DMS53 (cell line): ENCODE results near the gene PDE6D.

Experiments used
- DNase-seq: peaks from one replicate; lab custom pipeline; 2025; lab: John Stamatoyannopoulos, UW

PDE6D gene

DNA sequence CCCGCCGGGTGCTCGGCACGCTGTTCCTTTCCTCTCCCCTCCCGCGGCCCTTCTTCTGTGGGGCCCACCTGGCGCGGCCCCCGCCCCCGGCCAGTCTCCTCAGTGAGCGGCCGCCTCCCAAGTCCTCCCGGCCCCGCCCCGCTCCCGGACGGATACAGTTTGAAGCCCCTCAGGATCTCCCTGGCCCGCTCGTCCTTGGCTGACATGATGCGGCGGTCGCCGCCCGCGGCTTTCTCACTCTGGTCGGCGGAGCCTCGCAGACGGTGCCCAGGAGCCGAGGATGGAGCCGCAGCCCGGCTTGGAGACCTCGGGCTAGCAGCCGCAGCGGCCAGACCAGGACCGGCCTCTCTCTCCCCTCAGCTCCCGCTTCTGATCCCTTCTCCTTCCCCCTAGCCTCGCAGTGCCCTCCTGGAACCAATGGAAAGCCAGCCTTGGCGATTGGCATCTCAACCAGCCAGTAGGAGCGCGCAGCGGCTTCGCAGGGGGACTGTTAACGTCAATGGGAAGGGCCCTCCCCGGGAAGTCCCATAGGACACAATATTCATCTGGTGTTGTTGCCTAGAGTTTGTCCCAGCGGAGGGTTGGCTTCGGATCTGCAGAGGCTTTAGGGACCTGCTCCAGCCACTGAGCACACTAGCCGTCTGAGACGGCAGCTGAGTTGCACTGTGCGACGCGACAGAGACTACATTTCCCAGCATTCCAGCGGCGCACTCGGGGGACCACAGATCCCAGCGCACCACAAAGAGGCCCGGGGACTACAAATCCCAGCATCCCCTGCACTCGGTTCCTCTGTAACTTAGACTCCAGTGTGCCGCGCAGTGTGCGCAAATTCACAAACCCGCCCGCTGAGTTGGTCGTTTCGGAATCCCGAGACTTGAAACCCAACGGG is at the start of gene PDE6D:
TSS of gene PDE6D (minus strand) at position 374 of the 889 bp plus-strand sequence. CDS start at position 206, 168 bp downstream.
- peak; percentile 97 for DNase-seq

DNA sequence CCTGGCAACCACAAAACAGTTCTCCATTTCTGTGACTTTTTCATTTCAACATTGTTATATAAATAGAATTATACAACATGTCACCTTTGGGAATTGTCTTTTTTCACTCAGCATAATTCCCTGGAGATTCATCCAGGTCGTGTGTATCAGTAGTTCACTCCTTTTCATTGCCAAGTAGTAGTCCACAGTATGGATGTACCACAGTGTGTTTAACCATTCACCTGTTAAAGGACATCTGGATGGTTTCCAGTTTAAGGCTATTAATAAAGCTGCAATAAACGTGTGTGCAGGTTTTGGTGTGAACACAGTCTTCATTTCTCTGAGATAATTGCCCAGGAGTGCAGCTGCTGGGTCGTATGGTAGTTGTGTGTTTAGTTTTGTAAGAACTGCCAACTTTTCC is 40.8 kb upstream of the PDE6D start:
- no peak for DNase-seq

DNA sequence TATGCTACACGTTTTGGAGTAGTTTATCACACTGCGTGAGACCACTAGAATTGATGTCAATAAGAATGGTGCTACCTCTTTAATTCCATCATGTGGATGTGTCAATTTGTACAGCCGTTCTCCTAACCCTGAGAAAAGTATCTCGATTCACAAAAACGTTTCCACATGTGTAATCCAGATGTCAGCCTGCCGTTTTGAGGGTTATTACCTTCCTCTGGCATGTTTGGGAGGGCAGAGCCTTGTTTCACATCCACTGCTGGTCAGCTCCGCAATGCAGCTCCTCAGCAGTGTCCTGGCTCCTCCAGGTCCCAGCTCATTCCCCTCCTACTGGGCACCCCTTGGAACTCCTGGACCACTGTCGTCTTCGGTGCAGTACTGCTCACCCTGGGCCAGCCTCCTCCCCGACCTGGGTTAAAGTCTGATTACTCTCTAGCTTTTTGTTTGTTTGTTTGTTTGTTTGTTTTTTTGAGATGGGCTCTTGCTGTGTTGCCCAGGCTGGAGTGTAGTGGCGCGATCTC is 39.8 kb upstream of the PDE6D start:
- no peak for DNase-seq

DNA sequence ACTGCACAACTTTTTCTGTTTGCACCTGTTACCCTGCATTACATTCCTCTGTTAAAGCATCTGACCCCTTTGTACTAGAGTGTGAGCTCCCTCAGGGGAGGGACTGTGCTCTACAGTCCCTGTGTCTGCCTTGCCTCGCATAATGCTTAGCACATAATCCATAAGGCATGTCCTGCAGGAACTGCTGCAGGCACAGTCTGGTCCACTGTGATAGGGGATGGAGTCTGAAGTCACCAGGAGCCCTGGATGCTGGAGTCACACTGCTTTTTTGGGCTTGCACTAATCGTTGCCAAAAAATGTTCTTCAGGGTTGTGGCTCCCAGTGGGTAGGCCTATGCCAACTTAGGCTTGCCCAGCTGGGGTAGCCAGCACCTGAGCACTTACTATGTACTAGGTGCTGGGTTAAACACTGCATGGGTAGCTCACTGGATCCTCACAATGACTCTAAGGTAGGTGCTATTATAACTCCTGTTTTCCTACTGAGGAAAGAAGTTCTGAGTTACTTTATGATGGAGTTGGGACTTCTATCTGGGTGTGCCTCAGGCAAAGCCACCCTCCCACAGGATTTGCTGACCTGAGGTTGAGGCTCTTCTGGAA is 38.5 kb upstream of the PDE6D start:
- DNase-seq: no peak

DNA sequence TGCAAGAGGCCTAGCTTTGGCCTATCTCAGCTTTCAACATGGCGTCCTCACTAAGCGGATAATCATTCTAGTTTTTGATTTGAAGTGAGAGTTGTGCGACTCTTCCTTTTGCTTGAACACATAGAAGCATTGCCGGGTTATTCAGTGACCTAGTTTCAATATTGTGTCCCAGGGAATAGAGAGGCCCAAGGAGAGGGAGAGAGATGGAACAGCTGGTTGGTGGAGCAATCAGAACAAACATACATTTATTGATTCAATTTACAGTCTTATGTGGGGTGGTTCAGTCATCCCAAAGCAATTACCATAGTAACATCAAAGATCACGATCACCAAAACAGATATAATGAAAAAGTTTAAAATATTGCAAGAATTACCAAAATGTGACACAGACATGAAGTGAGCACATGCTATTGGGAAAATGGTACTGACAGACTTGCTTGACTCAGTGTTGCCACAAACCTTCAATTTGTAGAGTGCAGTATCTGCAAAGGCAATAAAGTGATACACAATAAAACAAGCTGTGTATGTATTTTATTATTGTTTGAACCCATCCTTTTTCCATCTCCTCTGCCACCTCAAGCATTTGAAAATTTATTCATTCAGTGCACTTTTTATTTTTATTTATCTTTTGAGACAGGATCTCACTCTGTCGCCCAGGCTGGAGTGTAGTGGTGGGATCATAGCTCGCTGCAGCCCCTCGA is 35.4 kb upstream of the PDE6D start:
- no peak for DNase-seq

DNA sequence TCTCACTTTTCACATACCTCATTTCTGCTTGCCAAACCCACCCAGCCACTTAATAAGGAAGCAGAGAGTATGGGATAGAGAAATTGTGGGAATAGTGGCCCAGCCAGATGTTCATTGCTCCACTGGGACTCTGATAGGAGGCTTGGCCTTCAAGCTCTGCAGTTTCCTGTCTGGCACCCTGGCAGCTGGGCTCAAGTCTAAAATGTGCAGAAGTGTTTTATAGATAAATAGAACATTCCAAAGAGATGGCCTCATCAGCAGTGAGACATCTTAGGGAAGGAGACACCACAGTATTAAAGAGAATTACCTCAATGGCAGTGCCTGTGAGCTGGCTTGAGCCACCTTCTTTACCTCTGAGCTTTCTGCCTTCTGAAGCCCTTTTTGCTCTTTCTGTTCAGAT is 29.8 kb upstream of the PDE6D start:
- DNase-seq: no peak

DNA sequence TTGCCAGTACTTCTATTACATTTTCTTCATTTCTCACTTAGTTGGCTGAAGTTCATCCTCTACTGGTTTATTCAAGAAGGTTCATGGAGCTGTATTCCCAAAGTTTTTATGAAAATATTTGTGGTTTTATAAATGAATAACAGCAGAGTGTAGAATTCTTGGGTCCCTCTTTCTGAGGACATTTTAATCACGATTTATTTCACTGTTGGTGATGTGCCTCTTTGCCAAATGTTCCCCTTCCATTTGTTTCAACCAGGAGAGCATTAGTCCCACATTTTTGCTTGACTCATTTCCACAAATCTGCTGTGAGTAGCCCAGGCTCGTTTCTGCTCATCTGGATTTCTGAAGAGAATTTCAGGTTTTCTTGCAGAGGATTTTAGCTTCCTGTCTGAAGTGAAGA is 25.9 kb upstream of the PDE6D start:
- DNase-seq: no peak

DNA sequence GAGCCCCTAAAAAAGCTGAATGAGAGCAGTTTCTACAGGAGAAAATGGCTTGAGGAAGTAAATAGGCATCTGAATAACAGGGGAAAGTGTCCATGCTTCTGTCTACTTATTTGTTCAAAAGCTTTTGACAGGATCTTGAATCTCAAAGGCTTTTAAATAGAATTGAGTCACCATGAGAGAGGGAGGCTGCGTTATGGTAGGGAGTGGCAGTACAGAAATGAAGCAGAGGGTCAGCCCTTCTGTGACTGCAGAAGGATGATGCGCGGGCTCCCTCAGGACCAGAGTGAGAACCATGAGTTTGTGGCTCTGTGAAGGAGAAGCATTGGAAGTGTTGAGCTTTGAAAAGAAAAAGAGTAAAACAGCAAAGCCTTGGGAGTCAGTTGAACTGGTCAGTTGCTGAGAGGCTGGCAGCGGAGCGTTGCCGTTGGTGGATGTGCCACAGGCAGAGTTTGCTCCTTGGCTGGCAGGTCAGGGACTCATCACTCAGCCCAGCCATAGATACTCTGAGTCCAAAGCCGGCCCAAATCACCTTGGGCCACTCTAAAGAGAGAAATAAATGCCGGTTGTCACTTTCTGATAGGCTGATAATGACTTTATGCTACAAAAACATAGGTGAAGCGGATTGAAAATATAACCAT is 22.5 kb upstream of the PDE6D start:
- no peak for DNase-seq

DNA sequence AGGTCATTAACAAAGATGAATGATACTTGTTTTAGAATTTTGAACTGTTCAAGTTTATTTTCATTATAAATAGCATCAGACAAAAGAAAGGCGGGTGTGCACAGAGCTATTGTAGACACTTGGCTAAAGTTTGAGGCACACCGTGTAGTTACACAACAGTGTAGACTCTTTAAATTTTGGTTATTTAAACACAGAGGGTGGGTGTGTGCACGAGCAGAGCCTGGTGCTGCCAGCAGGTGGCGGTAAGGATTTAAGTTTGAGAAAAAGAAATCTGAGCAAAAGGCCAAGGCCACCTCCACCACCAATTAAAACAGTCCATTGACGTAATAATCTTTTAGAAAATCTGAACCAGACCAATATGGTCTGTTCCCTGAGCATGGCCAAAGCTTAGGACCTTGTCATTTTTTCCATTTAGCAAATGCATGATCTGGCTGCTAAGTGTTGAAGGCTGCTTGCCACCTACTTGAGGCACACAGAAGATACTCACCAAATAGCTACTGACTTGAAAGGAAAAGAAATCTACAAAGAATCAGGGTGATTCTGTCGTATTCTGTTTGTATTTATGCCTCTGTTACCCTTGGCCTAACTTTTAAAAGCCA is 19.5 kb upstream of the PDE6D start:
- DNase-seq: peak; percentile 51

DNA sequence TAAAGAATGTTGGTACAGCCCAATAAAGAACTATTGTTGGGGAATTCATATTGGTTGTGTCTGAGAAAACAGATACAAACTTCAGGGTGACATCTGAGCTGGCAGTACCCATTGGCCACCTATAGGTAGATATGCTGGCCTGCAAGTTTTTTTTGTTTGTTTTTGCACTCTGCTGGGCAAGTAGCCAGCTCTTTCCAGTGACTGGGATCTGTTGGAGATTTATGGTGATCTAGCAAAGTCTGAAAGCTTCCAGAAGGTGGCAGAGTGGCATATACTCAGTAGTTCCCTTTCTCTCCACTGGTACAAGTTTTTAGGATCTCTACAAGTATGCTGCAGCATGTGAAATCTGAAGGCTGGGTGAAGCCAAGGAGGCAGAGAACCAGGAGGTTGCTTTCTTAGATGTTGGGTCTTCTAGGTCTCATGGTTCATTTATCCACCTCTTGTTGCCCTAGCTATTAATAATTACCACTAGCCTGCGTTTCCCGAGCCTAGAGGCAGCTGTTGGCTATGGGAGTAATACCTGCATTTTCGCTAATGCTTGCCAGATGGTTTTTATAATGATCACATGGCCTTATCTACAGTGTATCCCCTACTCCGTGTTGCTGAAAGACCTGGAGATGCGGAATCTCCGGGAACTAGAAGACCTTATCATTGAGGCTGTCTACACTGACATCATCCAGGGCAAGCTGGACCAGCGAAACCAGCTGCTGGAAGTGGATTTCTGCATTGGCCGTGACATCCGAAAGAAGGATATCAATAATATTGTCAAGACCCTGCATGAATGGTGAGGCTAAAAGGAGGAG is 14.6 kb upstream of the PDE6D start:
- DNase-seq: peak; percentile 84

DNA sequence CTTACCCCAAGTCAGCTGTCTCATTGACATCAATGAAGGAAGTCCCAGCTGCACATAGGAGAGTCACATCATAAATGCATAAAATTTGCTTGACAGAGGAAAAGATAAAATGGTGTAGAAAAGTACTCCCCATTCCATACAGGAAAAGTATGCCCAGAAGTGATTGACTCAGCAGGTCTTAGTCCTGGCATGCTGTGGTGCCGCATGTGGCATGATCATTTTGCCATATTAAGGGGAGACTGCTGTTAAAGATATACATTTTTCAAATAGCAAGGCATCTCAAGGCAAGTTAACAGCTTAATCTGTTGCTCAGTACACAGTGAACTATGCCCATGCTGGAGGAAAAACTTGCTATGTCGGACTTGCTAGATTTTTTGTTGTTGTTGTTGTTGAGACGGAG is 13.3 kb upstream of the PDE6D start:
- no peak for DNase-seq

DNA sequence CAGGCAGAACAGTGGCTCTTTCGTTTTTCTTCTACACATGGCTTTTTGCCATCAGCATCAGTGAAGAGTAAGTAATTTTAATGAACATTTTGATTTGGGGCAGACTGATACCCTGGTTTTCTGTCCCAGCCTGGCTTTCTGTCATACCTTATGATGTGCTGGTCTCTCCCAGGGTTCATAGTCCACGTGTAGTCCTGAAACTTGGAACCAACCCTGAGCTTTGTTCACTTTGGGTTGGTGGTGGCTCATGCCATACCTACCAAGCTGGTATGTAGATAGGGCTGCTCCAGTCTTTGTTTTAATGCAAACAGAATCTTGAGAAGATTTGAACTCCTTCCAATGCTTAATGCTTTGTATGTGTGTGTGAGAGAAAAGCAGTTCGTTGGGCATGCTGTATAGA is 10.0 kb upstream of the PDE6D start:
- no peak for DNase-seq

DNA sequence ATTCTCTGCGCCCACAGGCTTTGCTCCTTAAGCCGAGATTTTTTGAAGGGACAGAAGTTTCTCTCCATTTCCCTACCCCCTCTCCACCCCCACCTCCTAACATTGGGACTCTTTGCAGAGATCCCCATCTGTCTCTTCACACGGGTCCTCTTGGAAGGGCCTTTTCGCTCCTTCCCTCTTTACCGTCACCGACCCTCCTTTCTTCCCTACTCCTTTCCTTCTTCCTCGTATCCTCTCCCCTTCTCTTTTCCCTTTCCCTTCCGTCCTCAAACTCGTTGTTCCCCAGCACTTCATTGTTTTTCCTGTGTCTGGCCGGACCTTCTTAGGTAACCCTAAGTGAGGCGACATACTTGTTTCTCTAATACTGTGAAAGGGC is 5.8 kb upstream of the PDE6D start:
- no peak for DNase-seq

DNA sequence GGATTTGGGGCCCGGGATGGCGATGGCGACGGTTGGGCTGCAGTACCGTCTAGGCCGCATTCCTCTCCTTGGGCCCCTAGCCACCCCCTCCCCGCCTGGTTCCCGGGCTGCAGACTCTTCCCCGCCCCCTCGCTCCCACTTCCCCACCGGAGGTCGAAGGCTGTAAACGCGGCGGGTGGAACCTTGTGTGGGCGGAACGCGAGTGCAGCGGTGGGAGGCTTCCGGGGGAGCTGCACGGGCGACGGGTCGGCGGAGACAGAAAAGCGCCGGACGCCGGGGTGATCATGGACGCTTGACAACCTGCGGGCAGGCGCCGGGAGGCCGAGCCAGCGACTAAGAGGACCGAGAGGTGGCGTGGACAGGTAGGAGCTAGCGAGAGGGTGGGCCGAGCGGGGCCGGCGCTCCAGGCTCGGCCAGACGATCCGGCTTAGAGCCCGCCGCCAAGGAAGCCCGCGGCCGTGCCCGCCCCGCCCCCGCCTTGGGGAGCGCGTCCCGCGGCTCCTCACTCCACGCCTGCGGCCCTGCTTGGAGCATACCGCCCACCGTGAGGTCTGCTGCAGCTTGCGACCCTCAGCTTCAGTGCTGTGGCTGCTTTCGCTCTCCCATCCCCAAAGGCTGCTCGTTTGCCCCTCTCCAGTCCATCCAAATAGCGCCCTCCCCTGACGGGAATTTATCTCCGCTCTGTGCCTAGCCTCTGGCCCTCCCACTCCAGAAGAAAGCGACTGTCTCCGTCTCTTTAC is 5.3 kb upstream of the PDE6D start, which contains the start of gene COPS7B:
TSS of gene COPS7B (plus strand) at position 269 of the 740 bp plus-strand sequence. CDS start 2,126 bp downstream, outside the sequence.
- peak; percentile 88 for DNase-seq

DNA sequence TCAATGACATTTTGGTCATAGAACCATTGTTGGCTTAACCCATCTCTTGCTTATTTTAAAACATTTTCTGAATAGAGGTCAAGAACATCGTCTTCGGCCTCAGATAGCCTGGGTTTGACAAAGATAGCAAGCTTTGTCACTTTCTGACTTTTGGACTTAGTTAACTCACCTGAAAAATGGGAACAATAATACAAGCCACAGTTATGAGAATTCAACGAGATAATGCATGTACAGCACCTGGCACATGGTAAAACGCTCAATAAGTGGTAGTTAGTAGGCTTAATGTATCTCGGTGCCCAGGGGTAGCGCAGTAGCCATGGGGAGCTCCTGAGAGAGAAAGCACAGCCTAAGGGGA is 4.7 kb upstream of the PDE6D start:
- no peak for DNase-seq

DNA sequence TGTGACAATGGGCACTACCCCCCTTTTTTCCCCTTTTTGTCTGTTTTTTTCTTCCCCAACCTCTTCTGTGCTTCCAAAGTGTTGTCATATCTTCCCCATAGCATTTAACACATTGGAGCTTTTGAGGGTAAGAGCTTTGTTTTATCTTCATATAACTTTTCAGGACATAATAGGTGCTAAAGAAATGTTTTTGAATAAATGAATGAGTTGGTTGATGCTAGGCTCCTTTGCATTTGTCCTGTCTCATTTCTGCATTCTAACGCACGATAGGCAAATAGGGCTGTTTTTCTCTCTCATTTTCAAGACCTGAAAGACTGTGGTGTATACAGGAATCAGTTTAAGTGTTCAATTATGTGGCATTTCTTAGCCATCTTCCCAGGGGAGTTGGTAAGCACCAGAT is 4.3 kb upstream of the PDE6D start:
- DNase-seq: no peak

DNA sequence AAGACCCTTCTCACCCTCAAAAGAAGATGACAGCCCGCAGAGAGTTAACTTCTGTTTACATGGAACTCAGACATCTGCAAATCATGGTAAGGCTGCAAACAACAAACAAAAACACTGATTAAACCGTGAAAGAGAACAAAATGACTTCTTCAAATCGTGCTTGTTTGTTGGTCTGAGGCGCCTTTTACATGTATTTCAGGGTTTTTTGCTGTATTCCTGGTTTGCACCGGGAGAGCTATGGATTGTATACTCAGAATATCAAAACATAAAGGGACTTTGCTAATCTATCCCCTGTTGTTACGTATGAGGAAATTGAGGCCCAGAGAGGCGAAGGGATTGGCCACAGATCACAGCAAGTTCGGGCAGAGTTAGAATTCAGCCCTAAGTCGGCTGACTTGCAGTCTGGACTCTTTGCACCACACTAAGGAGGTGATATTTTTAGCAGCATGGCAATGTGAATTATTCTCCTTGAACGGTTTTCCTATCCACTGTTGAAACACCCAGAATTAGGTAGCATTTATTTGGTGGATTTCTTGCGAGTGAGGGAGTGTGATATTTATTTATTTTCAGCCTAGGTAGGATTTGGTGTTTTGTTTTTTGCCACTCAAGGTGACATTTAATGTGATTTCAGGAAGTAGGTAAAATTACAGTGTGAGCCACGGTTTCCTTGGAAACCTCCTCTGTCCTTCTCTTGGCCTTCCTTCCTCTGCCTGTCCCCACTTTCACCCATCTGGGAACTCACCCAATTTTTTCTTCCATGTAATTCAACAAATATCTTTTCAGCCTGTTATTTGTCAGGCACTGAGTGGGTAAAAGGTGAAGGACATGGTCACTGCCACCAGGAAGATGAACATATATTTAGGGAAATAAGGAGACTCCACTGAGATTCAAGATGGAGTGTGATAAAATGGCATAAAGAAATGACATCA is 980 bp upstream of the PDE6D start:
- DNase-seq: peak; percentile 54

DNA sequence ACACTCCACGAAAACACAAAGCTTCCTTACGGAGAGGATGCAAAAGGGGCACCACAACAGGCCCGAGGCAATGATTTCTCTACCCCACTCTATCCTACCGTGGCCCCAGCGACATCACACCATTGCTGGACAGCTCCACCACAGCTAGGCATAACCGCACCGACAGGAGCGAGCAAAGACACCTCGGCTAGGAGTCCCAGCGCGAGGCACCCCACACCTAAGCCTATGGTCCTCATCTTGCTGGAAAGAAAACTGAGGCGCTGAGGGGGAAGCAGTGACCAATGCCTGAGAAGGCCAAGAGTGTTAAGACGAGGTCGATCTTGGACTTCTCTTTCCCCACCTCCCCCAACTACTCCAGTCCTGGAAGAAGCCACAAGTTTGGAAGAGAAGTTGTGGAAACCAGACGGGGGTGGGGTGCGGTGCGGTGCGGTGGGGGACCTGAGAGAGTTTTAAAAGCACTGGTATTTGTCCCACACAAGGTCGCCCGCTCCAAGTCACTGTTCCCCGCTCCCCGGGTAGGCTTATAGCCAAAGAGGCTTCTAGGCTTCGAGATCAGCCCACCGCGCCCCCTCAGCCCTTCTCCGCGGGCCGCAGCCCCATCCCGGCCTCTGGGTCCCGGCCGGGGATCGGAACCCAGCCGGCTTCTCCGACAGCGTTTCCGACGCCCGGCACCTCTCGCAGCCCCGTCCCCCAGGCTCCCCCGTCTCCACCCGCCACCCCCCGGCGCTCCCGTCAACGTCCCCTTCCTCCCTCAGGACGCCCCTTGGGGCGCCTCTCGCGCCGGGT is 766 bp downstream of the PDE6D start:
- peak; percentile 20 for DNase-seq
